Measurements from ENCODE around the gene PLPP7.
"Not testable (repeated sequence)": the region's sequence is repeated elsewhere in the genome, so short reads cannot be mapped to it uniquely, and the experiment has no call there.

Gene PLPP7

GRCh38 chr9:131270171-131271015 lies 19.1 kb upstream of the PLPP7 start:
- no peak for DNase-seq (ENCODE audit: low read depth)
- H3K4me3 ChIP-seq (ENCODE audit: low read depth, low read length): no peak overlapping the region
- no peak for TF ChIP-seq CTCF (IDR thresholded peaks at IDR 0.05; ENCODE audit: control insufficient read depth, extremely low read depth, insufficient read depth)

GRCh38 chr9:131271016-131271273 lies 18.6 kb upstream of the PLPP7 start:
- H3K4me3 ChIP-seq (ENCODE audit: low read depth, low read length); DNase-seq (ENCODE audit: low read depth): not testable (repeated sequence)

- H3K4me3 ChIP-seq (ENCODE audit: low read depth, low read length): no peak overlapping the region
- TF ChIP-seq CTCF (IDR thresholded peaks at IDR 0.05; ENCODE audit: control insufficient read depth, extremely low read depth, insufficient read depth): no peak
- no peak for DNase-seq (ENCODE audit: low read depth)
These were observed 18.0 kb upstream of the PLPP7 start for GRCh38 chr9:131271506-131271931.

- H3K4me3 ChIP-seq (ENCODE audit: low read depth, low read length): no peak overlapping the region
- DNase-seq (ENCODE audit: low read depth): no peak
- TF ChIP-seq CTCF (IDR thresholded peaks at IDR 0.05; ENCODE audit: control insufficient read depth, extremely low read depth, insufficient read depth): no peak
These were observed 17.3 kb upstream of the PLPP7 start for GRCh38 chr9:131272212-131272611.

GRCh38 chr9:131273146-131273855 lies 16.2 kb upstream of the PLPP7 start:
- TF ChIP-seq CTCF (IDR thresholded peaks at IDR 0.05; ENCODE audit: control insufficient read depth, extremely low read depth, insufficient read depth): no peak
- no peak for DNase-seq (ENCODE audit: low read depth)
- H3K4me3 ChIP-seq (ENCODE audit: low read depth, low read length): no peak overlapping the region

- no peak overlapping the region for H3K4me3 ChIP-seq (ENCODE audit: low read depth, low read length)
- peak; percentile 33 for DNase-seq (ENCODE audit: low read depth)
- no peak for TF ChIP-seq CTCF (IDR thresholded peaks at IDR 0.05; ENCODE audit: control insufficient read depth, extremely low read depth, insufficient read depth)
These were observed 15.5 kb upstream of the PLPP7 start for GRCh38 chr9:131273856-131274673.

GRCh38 chr9:131274674-131275331 lies 14.7 kb upstream of the PLPP7 start:
- no peak for TF ChIP-seq CTCF (IDR thresholded peaks at IDR 0.05; ENCODE audit: control insufficient read depth, extremely low read depth, insufficient read depth)
- no peak for DNase-seq (ENCODE audit: low read depth)
- no peak overlapping the region for H3K4me3 ChIP-seq (ENCODE audit: low read depth, low read length)
